Kidney epithelial cell (primary cell): ENCODE results near the gene CDH23. TPM values are rescaled to one million over a fixed set of nuclear protein-coding genes. Genes with fewer than 3 reads are reported as not detected.

ENCODE experiments used
- DNase-seq: peaks from one replicate; pipeline ENCODE4 v3.0.0-alpha.2; 2010; ENCODE audit warnings: low read depth
- H3K27me3 ChIP-seq: 2 replicates; pipeline ENCODE4 v1.6.0; 2011; ENCODE audit warnings: low read length; ENCODE audit not compliant: control insufficient read depth, insufficient read depth
- H3K36me3 ChIP-seq: 2 replicates; pipeline ENCODE4 v1.5.1; 2011; ENCODE audit warnings: low read length; ENCODE audit not compliant: control insufficient read depth, insufficient read depth
- H3K4me3 ChIP-seq: 2 replicates; pipeline ENCODE4 v1.5.1; 2011; ENCODE audit warnings: low read depth, mild to moderate bottlenecking, control low read depth, low read length
- total RNA-seq: library from RNA; depleted of rRNA; stranded (reverse); fragments of >200 nt; gene quantifications from 2 replicates; pipeline ENCODE4 v1.2.3, GENCODE V29; 2015
- TF ChIP-seq, protein P1 (sequence below): IDR thresholded peaks from 2 replicates; pipeline ENCODE4 v1.5.1; 2011; ENCODE audit warnings: mild to moderate bottlenecking, moderate library complexity, low read length, control low read depth, inconsistent platforms; ENCODE audit not compliant: insufficient read depth, poor library complexity, severe bottlenecking

Gene CDH23
- total RNA-seq, 1 donor from 2014 or later: 0.04 TPM

GRCh38 chr10:71846816-71847215 lies 450.1 kb downstream of the CDH23 start:
- H3K27me3 ChIP-seq: no peaks in the 10 kb centered on the region
- no peak for DNase-seq
- H3K4me3 ChIP-seq: no peak overlapping the region
- H3K36me3 ChIP-seq: peaks cover 1% of the 10 kb centered on the region
- TF ChIP-seq, protein P1, sequence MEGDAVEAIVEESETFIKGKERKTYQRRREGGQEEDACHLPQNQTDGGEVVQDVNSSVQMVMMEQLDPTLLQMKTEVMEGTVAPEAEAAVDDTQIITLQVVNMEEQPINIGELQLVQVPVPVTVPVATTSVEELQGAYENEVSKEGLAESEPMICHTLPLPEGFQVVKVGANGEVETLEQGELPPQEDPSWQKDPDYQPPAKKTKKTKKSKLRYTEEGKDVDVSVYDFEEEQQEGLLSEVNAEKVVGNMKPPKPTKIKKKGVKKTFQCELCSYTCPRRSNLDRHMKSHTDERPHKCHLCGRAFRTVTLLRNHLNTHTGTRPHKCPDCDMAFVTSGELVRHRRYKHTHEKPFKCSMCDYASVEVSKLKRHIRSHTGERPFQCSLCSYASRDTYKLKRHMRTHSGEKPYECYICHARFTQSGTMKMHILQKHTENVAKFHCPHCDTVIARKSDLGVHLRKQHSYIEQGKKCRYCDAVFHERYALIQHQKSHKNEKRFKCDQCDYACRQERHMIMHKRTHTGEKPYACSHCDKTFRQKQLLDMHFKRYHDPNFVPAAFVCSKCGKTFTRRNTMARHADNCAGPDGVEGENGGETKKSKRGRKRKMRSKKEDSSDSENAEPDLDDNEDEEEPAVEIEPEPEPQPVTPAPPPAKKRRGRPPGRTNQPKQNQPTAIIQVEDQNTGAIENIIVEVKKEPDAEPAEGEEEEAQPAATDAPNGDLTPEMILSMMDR: no peak

- Histone ChIP-seq H3K27me3 (no peaks in the 10 kb centered on the region), H3K4me3 (no peak overlapping the region), H3K36me3 (peaks cover 1% of the 10 kb centered on the region)
- DNase-seq: no peak
- TF ChIP-seq, protein P1: no peak
Observed at GRCh38 chr10:71847418-71847817, 450.7 kb downstream of the CDH23 start.

DNA sequence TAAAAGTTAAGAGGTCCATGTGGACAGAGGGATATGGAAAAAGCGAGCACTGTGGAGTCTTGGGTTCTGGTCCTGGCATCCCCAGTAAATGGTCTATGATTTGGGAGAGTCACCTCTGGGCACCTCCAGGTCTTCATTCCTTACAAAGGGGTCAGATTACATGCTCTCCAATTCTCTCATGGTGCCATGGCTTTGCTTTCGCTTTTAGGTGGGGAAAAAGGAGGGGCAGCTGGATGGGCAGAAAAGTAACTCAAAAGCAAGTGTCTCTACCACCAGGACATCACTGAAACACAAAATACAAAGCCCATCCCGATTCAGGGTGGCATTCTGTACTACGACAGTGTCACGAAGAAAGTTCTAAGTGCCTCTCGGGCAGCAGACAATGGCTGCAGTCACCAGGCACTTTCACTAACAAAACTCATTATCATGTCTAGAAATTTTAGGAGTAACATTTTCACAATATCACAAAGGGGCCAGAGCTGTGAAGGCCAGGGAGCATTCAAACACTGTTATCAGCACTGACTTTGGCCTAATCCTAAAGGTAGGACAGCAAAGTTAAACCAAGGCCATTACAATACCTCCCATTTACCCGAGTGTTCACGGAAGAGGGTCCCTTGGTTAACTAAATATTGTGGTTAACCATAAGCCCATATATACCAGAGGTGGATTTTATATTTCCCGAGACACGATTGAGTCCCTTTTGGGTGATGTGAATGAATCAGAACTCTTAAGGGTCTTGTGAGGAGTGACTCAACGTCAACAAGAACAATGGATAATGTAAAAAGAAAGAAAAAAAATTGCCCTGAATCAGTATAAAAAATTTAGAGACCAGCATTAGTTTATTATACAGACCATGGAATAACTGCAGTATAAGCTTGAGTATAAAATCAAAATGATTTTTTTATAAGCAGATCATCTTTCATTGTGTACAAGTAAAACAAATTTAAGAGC lies 451.9 kb downstream of the CDH23 start:
- Histone ChIP-seq H3K4me3 (peak overlapping the region; percentile 95), H3K27me3 (no peaks in the 10 kb centered on the region), H3K36me3 (peaks cover 1% of the 10 kb centered on the region)
- TF ChIP-seq, protein P1: no peak
- no peak for DNase-seq

GRCh38 chr10:71849461-71849908 lies 452.8 kb downstream of the CDH23 start:
- TF ChIP-seq, protein P1: no peak
- H3K36me3 ChIP-seq: peaks cover 1% of the 10 kb centered on the region
- H3K4me3 ChIP-seq: peak overlapping the region; percentile 95
- DNase-seq: no peak
- H3K27me3 ChIP-seq: no peaks in the 10 kb centered on the region

GRCh38 chr10:71850021-71850742 lies 453.5 kb downstream of the CDH23 start:
- TF ChIP-seq, protein P1: no peak
- peaks cover 1% of the 10 kb centered on the region for H3K36me3 ChIP-seq
- DNase-seq: no peak
- H3K4me3 ChIP-seq: peak overlapping the region; percentile 95
- H3K27me3 ChIP-seq: no peaks in the 10 kb centered on the region
